SIG-M5 treated with dmso at 0.1 percent for 504 hours (cell line): ENCODE data around the gene SLC2A5.

Experiments
- DNase-seq: peaks from one replicate; lab custom pipeline; 2025; ENCODE audit not compliant: unreplicated experiment; lab: John Stamatoyannopoulos, UW

The SLC2A5 gene

GRCh38 chr1:9093581-9093980, 24.1 kb upstream of the SLC2A5 start:
- DNase-seq = peak; percentile 76

DNA sequence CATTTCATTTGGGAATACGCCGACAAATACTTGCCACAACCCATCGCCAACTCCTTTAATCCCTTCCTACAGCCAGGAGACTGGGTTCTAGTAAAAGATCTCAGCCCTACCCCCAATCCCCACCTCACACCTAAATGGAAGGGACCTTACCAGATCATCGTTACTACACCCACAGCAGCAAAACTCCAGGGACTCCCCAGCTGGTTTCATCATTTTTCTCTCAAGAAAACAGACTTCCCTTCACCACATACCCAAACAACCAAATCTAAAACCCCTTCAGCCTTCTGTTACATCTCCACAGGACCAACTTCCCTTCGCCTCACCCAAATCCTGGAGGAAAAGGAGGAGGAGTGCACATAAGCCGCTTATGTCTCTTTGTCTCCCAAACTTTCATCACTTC, 23.7 kb upstream of the SLC2A5 start:
- peak; percentile 32 for DNase-seq

DNA sequence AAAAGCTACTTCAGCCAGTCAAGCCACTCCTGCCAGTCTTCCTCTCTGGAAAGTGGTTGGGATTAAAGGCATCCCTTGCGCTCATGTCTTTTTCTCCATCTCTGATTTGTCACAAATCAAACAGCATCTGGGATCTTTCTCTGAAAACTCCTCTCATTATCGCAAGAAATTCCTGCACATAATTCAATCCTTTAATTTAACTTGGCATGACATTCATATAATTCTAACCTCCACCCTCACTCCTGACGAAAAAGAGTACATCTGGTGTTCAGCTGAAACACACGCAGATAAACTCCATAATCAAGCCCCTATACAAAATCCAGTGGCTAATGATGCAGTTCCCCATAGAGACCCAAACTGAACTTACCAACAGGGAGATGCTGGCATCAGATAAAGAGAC, 19.4 kb upstream of the SLC2A5 start:
- DNase-seq = no peak

DNA sequence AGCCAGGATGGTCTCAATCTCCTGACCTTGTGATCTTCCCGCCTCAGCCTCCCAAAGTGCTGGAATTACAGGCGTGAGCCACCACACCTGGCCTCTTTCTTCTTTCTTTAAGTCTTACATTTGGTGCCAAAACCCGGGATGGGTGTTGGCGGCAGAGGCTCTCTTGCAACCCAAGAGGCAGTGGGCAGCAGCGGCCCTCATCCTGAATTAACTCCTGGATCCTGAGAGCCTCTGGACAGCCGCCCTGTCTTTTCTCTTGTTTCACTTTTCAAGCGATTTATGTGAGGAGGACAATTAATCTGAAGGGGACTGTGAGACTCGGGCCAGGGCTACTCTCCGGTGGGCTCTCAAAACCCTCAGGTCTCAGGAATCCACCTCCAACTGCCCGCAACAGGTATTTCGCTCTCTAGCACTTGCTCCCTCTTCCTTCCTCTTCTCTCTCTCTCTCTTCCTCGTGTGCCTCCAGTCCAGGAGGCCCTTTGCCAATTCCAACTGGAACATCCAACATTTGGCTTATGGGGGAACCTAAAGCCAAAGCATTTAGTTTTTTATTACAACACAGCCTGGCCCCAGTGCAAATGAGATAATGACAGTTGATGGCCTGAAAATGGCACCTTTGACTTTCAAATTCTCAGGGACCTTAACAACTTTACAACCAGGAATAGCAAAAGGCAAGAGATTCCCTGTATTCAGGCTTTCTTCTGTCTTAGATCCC, 18.1 kb upstream of the SLC2A5 start:
- DNase-seq = no peak

- DNase-seq = no peak
Measured at GRCh38 chr1:9086796-9087195, 17.4 kb upstream of the SLC2A5 start.

- DNase-seq = no peak
Measured at GRCh38 chr1:9086045-9086444, 16.6 kb upstream of the SLC2A5 start.

- DNase-seq = no peak
Measured at GRCh38 chr1:9085306-9085940, 16.0 kb upstream of the SLC2A5 start.

- no peak for DNase-seq
Measured at GRCh38 chr1:9084906-9085305, 15.5 kb upstream of the SLC2A5 start.

GRCh38 chr1:9081473-9081872, 12.0 kb upstream of the SLC2A5 start:
- no peak for DNase-seq

- DNase-seq = no peak
Measured at GRCh38 chr1:9080705-9081291, 11.4 kb upstream of the SLC2A5 start.

DNA sequence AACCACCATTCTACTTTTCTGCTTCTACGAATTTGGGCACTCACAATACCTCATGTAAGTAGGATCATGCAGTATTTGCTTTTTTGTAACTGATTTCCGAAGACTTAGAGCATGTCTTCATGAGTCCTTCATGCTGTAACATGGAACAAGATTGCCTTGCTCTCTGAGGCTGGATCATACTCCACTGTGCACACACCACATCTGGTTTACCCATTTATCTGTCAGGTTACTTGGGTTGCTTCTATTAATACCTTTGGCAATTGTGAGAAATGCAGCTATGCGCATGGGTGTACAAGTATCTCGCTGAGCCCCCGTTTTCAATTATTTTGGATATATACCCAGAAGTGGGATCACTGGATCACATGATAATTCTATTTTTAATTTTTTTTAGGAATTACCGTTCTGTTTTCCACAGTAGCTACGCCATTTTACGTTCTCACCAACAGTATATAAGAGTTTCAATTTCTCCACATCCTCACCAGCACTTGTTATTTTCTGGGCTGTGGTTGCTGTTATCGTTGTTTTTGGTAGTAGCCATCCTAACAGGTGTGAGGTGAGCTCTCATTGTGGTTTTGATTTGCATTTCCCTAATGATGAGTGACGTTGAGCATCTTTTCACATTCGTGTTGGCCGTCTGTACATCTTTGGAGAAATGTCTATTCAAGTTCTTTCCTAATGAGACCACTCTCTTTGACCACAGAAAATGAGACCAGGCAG, 10.7 kb upstream of the SLC2A5 start:
- DNase-seq = no peak

DNA sequence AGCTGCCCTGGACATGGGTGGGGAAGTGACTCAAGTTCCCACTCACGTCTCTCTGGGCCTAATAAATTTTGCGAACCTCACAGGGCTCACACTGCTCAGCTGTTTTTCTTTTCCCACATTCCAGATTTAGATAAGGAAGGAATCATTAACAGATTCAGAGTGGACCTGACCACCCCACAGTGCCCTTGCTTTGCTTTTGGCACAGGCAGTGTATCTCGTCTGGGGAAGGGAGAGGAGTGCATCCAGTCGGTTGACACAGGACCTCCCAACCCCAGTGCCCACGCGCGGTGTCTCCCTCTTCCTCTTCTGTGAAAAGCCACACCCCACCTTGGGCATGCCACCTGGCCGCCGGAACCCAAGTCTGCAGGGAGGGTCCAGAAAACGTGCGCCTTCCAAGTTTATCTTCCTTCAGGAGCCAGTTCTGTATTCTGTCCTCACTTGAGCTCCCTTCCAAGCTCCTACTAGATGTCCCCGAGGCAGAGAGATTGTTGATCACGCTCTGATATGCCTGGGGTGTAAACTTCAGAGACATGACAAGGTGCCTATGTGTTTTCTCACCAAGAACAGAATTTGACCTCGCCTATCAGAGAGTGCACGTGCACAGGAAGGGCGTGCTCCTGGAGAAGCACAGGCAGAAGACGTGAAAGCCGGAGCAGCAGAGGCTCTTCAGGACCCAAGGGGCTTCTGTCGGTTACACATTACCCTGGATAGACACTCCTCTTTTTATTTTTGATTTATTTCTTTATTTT, 9.5 kb upstream of the SLC2A5 start:
- no peak for DNase-seq

- peak; percentile 77 for DNase-seq
Measured at GRCh38 chr1:9078015-9078751, 8.7 kb upstream of the SLC2A5 start.

DNA sequence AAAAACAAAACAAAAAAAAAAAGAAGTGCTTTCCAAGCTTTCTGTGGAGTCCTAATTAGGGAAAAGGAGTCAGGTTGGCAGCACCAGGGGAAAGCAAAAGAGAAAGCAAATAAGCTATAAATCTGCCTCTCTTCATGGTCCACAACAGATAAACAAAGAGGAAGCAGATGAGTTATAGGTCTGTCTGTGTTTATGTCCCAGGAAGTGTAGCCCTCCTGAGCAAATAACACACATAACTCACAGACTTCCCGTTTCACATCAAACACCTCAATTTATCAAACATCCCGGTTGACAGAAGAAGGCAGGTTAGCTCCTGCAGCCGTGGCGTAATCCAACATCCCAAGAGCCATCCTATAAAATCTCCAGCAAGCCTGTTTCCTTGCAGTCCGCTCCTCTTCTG, 5.6 kb upstream of the SLC2A5 start:
- peak; percentile 19 for DNase-seq

DNA sequence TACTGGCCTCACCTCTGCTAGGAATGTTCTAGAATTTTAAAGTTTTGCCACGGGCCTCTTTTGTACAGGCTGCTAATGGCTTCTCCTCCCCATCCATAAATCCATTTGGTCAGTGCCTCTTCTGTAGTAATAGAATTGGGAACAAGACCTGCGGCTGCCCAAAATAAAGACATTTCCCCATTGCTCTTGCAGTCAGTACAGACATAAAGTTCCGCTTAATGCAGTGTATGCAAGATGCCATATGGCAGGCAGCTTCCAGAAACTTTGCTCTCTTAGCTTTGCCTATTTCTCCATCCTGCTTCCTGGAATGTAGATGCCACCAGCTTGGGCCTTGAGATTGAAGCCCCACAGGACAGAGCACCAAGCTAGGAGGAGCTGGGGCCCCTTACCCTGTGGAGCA, 3.7 kb upstream of the SLC2A5 start:
- DNase-seq = no peak

DNA sequence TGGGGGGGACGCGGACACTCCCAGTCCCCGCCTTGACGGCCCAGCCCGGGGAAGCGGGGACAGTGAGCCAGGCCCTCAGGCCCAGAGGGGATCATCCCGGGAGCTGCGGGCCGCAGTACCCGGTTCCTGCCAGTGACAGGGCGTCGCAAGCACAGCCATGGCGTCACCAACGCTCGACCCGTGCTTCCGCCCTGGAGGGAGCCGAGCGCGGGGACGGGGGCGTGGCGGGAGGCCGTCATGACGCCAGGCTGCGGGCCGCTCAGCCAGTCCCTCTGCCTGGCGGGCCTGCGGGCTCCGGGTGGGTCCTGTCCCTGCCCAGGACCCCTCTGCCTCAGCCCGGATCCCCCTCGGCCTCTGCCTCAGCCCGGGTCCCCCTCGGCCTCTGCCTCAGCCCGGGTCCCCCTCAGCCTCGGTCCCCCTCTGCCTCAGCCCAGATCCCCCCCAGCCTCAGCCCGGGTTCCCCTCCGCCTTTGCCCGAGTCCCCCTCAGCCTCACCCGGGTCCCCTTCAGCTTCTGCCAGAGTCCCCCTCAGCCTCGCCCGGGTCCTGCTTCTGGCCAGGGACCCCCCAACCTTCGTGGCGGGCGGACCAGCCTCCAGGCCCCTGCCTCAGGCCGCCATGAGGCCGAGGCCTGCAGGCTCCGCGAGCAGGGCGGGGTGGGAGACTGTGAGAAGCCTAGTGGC, 2.3 kb upstream of the SLC2A5 start:
- DNase-seq = no peak

DNA sequence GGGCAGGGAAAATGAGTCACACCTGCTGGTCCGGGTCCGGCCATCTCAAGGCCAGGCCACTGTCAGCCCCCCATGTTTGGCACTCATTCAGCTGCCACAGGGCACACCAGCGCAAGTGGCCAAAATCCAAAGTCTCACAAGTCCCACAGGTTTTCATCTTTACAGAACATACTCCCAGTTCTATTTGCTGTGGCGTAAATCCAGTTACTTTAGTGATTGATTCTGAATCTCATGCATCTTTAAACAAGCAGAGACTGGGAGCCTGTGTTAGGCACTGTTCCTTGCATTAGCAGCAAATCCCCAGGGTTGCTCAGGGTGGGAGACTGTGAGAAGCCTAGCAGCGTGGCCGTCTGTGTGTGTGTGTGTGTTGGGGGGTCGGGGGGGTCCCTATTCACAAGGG, 1.1 kb upstream of the SLC2A5 start:
- DNase-seq = no peak

GRCh38 chr1:9068981-9069325, 482 bp downstream of the SLC2A5 start:
- DNase-seq = no peak

DNA sequence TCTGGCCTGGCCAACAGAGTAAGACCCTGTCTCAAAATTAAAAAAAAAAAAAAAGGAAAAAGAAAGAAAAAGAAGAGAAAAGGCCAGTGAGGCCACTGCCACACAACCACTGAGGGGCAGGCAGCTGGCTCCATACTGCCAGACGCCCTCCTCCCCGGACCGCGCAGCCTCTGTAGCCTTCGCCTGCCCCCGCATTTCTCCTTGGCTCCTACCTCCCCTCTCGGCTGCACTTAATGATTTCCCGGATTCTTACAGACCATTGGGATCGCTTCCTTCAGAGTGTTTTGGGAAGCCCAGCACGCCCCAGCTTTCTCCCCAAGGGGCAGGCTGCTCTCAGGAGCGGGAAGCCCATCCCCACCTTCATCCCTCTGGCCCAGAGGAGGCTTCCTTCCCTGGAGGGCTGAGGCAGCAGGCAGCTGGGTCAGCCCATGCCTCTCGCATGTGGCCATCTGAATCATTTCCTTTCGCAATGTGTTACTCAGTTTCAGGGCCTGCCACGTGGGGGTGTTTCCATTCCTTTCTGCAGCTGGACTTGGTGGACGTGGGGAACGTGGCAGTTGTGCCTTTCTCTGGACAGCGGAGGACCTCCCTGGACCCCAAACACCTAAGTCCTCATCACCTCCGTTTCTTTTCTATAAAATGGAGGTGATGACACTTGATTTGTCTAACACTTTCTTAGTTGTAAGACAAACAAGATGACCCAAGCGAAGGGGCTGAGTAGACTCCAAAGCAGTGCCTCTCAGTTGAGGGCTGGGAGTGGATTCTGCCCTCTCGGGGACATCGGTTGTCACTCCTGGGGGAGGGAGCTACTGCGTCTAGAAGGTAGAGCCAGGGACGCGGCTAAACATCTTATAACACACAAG, 2.3 kb downstream of the SLC2A5 start:
- peak; percentile 70 for DNase-seq
